ENCODE results near the gene JDP2.

The JDP2 gene

DNA sequence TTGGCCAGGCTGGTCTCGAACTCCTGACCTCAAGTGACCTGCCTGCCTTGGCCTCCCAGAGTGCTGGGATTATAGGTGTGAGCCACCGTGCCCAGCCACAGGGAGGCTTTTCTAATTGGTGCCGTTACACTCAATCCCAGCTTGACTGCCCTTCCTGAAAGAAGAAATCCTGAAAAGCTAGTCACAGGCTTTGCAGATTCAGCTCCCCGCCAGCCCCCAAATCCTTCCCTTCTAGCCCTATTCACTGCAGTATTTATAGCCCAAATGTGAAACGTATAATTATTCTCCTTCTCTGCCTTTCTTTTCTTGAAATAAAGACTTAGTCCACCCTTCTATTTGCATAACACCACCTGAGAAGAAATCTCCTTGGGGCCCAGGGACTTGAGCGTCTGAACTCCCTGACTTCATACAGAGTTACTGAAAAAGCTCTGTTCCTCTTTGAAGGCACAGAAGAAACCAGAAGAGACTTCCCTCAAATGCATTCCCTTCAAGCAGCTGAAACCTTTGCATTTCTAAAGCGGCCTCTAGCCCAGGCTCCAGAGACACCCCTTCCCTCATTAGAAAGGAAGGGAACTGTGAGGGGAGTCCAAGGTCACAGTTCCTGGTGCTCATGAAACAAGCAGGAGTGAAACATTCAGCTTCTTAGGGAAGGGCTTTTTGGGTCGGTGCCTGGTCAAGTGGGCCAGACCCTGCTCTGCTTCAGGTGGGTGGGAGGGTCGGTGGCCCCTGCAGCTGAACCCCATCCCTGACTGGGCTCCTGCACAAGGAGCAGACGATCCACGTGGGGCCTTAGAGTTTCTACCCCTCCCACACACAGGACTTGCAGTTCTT lies 52.2 kb downstream of the JDP2 start:
- in situ Hi-C loops (cut with HindIII; ENCODE audit: low sequenced_read_pairs) = no loop called here

DNA sequence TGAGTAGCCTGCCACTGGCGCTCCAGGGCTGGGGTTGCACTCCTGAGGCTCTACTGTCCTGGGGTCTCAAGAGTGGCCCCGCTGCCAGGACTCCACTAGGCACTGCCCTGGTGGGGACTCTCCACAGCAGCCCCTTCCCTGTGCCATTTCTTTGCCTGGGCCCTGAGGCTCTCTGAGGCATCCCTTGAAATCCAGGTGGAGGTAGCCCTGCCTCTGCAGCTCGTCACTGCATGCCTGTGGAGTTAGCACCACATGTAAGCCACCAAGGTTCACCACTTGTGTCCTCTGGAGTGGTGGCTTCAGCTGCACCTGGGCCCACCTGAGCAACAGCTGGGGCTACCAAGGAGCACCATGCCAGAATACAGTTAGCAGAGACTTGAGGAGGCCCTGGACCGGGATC lies 54.5 kb downstream of the JDP2 start:
- in situ Hi-C loops (cut with HindIII; ENCODE audit: low sequenced_read_pairs) = no loop called here

DNA sequence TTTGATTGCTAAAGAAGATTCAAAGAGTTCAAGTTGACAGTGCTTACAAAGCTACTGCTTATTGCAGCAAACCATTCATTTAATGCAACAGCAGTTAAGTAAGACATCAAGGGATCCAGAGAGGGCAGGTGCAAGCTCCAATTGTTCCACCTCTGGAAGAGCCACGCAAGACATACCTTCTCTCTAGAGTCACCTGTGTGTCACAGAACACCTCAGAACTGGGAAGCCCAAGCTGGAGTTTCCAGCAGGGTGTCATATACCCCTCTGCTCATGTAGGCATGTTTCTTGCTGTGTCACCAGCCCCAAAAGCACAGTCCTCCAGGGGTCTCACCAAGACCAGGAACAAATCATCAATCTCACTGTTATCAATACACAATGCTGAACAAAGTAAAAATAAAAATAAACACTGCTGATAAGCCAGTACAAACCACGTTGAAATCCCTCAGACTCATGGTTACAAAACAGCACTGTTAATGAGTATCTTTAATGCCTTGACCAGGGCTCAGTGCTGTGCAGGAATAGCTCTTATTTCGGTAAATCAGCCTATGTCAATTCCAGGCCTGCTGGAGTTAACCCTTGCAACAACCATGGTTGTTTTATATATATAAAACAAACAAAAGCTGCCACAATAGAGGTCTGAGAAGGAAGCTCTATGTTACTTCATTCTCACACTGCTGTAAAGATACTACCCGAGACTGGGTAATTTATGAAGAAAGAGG lies 57.0 kb downstream of the JDP2 start:
- in situ Hi-C loops (cut with HindIII; ENCODE audit: low sequenced_read_pairs) = no loop called here

DNA sequence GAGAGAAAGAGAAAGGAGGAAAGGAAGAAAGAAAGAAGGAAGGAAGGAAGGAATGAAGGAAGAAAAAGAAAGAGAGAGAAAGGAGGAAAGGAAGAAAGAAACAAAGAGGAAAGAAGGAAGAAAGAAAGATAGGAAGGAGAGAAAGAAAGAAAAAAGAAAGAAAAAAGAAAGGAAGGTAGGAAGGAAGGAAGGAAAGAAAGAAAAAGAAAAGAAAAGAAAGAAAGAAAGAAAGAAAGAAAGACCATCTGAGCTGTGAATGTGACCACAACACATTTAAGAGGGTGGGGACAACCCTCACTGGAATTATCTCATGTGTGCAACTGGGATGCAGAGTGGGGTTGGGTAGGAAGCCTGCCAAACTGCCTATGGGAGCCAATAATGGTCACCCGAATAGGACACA lies 58.5 kb downstream of the JDP2 start:
- in situ Hi-C loops (cut with HindIII; ENCODE audit: low sequenced_read_pairs) = no loop called here

DNA sequence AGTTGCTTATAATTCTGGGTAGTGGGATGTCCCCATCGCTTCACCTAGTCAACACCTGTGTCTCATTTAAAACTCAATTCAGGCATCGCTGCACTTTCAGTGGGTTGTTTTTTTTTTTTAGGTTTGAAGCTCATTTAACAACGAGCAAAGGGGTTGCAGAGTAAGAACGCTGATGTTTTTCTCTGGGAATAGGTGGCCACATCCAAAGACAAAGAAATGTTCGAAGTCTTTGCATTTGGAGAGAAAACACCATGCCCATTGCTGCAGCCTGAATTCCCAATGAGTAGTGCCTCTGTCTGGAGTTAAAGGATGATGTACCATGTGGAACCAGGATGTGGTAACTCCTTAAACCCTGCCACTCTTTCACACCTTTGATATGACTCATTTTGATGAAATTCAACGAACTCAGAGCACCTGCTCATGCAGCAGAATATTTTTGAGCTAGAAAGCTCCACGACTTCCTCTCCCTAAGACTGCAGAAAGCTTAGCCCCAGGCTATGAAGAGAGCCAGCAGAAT lies 59.4 kb downstream of the JDP2 start:
- in situ Hi-C loops (cut with HindIII; ENCODE audit: low sequenced_read_pairs) = no loop called here

DNA sequence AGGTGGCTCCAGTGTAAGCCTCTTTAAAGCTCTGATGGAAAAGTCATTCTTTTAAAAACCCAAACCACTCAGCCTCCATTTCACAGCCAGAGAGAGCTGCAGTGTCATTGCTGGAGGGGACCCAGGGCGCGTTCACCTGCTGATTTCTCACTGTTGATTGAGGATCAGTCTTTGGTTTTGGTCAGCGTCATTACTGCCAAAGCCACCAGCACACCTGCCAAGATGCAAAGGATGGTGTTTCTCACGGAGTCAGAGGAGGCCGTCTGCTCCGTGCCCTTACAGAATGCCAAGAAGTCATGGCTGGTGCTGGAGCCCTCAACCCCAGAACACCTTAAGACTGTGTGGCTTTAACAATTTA lies 61.6 kb downstream of the JDP2 start:
- in situ Hi-C loops (cut with HindIII; ENCODE audit: low sequenced_read_pairs) = no loop called here

DNA sequence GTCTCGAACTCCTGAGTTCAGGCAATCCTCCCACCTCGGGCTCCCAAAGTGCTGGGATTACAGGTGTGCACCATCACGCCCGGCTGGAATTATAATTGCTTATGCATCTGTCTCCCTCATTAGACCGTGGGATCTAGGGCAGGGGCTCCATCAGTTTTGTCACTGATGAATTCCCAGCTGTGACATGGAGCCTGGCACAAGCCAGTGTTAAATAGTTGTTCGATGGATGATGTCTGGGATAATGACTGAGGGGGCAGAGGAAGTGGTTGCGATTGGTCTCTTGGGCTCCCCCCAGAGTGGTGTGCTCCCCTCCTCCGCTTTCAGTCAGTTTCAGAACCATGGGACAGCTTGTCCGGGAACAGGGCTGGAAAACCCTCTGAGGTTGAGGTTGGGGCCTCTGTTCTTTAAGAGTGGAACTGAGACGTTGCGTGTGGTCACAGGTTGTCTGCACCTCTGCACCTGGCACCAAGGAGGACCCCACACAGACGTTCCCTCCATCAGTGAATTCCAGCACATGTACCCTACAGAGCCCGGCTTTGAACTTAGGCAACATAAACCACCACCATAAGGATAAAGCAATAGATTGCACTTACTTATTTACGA lies 63.7 kb downstream of the JDP2 start:
- in situ Hi-C loops (cut with HindIII; ENCODE audit: low sequenced_read_pairs) = loop anchor here (10.0 kb wide), 2 partner anchors 187 to 367 kb away; partner anchors contain the start of gene NEK9

DNA sequence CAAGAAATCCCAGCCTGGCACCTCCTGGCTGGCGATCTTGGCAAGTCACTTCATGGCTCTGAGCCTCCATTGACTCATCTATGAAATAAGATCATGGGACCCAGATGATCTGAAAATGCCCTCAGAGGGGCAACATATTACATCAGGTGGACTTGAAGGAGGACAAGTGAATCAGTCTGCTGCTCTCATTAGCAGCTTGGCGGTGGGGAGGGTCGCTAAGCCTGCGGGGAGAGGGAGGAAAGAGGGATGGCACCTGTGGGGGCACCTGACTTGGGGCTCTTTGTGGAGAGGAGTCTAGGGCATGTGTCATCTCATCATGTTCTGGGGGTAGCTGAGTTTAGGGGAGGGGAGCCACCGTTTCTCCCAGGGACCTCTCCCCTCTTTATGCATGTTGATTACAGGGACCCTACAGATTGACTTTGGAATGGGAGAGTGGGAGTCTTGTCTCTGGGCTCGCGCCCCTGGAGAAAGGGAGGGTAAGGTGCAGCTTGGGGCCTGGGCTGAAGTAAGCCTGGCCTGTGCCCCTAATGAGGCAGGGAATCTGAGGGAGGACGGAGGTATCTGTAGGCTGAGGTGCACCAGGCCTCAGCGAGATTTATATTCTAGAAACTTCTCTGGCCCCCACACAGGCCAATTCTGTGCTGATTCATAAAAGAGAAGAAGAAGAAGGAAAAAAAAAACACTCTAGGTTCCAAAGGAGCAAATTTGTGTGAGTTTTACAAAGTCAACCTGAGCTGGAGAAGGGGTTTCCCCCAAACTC lies 65.2 kb downstream of the JDP2 start:
- in situ Hi-C loops (cut with HindIII; ENCODE audit: low sequenced_read_pairs) = loop anchor here (10.0 kb wide), 2 partner anchors 188 to 368 kb away; partner anchors contain the start of gene NEK9

DNA sequence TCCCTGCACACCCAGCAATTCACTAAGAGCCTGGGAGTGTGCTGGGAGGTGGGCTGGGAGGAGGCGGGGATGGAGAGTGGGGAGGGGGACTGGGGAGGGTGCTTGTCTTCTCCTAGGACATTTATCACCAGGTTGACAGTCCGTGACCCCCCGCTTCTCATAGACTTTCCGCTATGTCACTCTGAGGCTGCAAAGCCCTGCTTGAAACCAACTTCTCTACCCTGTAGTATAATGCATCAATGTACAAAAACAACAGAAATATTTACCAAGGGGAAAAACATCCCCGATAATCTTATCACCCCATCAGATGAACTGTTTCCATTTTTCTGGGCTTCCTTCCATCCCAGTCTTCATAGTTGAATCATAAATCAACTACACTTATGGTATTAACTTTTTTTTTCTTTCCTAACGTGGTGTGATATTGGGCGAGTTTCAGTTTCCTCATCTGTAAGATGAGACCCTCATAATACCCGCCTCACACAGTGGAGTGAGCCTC lies 65.8 kb downstream of the JDP2 start:
- in situ Hi-C loops (cut with HindIII; ENCODE audit: low sequenced_read_pairs) = loop anchor here (10.0 kb wide), 2 partner anchors 189 to 369 kb away; partner anchors contain the start of gene NEK9

DNA sequence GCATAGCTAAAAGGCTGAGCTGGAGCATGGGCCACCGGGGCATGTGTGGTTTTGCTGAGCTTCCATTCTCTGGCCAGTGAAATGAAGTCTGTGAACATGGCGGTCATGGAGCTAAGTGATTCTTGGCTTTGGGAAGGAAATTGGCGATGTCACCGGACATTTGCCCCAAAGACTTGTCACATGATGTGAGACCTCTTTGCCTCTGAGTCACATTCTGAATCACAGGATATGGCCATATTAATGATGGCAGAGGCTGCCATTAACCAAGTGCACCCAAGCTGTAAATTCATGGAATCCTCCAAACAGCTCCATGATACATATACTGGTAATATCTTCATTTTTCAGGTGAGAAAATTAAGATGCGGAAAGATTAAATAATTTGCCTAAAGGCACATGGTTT lies 67.1 kb downstream of the JDP2 start:
- in situ Hi-C loops (cut with HindIII; ENCODE audit: low sequenced_read_pairs) = loop anchor here (10.0 kb wide), 2 partner anchors 190 to 370 kb away; partner anchors contain the start of gene NEK9

DNA sequence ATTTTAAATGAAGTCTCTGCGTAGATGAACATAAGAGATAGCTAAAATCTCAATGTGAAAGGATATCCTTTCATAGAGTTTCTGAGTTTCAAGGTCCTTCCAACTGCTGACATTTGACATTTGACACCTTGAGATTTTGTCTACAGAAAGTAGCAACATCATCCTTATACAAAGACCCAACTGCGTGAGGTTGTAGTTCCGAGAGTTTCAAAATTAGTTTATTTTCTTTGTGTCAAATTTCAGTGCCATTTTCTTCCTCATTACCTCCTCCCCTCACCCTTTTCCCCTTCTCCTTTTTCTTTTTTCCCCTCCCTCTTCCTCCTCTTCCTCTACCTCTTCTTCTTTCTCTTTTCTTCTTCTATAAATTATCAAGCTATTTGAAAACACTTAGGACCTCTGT lies 67.6 kb downstream of the JDP2 start:
- in situ Hi-C loops (cut with HindIII; ENCODE audit: low sequenced_read_pairs) = loop anchor here (10.0 kb wide), 2 partner anchors 191 to 371 kb away; partner anchors contain the start of gene NEK9

DNA sequence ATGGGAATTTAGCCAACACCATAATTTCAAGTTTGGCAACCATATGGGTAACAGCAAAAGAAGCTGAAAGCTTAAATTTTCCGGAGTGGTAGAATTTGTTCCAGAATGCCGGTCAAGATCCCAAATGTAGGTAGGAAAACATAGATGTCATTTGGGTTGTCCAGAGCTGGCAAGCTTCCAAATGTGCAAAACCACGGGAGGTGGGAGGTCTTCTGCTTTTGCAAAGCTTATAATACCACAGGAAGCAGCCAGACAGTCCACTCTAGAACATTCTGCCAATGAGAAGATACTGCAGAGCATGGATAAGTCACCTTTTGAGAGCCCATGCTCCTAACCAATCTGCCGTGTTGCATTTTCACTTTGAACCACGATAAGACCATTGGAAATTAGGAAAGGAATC lies 68.1 kb downstream of the JDP2 start:
- in situ Hi-C loops (cut with HindIII; ENCODE audit: low sequenced_read_pairs) = loop anchor here (10.0 kb wide), 2 partner anchors 191 to 371 kb away; partner anchors contain the start of gene NEK9

DNA sequence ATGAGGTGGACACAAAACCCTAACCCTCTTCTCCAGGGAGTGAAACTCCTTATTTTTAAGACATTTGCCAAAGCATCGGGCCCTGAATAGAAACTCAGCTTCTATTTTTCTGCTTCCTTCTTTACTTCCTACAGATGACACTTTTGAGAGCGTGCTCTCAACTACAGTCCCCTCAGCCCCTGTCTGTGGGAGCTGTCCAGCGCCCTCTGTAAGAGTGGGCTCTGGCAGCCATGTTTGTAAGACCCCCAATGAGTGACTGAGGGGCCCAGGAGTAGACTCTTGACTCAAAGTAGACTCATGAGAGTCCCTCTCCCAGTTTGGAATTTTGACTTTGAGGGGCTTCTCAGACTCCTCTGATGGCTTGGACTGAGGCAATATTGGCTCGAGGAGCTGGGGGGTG lies 68.9 kb downstream of the JDP2 start:
- in situ Hi-C loops (cut with HindIII; ENCODE audit: low sequenced_read_pairs) = loop anchor here (10.0 kb wide), 2 partner anchors 192 to 372 kb away; partner anchors contain the start of gene NEK9

DNA sequence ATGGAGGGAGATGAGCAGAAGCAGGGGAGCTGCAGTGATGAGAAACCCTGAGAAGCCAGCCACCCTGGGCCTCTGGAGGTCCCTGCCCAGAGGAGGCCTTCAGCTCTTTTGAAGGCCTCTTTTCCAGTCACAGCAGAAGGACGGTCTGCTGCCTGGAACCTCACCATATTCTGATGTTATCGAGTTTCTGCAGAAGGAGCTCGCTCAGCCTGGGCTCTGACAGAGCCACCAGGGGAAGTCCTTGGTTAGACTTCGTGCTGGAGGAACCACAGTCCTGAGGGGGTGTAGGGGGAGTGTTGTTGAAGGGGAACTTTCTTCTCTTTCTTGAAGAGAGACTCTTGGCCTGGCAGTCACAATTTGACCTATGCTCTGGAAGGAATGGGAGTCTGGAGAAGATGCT lies 69.4 kb downstream of the JDP2 start:
- in situ Hi-C loops (cut with HindIII; ENCODE audit: low sequenced_read_pairs) = loop anchor here (10.0 kb wide), 2 partner anchors 192 to 372 kb away; partner anchors contain the start of gene NEK9

DNA sequence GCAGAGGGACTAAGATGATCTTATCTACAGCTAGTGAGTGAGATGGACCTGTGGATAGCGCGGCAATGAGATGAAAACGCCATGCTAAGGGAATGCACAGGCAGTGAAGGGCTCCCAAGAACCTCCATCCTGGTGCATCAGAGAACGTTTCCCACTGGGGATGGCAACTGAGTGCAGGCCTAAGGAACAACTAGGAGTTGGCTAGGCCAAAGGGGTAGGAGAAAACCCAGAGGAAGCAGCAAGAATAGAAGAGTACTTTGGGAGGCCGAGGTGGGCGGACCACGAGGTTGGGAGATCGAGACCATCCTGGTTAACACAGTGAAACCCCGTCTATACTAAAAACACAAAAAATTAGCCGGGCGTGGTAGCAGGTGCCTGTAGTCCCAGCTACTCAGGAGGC lies 69.9 kb downstream of the JDP2 start:
- in situ Hi-C loops (cut with HindIII; ENCODE audit: low sequenced_read_pairs) = loop anchor here (10.0 kb wide), 2 partner anchors 193 to 373 kb away; partner anchors contain the start of gene NEK9

DNA sequence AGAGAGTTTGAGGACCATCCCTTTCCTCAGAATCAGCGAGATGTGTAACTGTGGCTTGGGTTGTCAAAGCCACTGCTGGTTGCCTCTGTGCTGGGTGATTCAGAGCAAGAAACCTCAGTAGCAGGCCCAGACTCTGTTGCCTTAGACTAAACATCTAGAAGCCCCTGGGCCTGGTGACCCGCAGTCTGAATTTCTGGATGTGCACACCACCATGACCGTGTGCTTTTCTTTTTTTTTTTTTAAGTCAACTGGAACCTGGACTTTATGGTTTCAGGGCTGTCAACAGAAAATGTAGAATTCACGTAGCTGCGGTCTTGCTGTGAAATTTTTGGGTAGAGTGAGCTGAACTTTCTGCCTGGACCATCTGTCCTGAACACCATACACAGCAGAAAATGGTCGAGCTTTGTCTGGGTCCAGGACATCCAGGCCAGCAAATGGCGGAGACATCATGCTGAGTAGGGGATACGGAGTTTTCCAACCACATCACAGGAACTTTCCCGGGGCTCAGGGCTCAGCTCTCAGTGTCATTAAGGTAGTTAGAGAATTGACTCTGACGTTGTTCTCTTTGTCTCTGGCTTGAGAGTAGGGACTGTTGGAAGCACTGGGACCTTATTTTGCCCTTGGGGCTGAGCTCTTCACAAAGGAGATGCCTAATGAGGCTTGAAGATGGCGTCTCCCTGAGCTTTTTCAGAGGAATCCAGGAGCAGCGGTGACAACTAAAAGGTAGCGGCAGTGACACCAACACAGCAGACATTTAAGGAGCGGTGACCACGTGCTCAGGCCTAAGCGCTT lies 71.5 kb downstream of the JDP2 start:
- in situ Hi-C loops (cut with HindIII; ENCODE audit: low sequenced_read_pairs) = loop anchor here (10.0 kb wide), 2 partner anchors 194 to 374 kb away; partner anchors contain the start of gene NEK9

DNA sequence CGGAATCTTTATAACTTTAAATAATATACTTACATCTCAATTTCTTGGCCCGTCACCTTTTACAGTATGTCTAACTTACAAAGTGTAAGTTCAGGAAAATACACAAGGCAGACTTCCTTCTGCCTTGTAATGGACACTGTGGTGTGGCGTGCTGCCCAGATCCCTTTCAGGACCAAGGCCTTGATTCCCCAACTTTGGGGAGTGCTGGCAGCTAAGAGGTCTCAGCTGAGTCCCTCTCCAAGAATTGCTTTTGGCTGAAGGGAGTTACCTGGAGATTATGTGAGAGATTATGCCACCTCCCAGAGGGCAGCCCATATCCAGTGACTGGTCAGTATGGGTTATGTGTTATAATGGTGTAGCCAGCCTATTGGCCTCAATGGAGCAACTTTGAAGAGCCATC lies 73.3 kb downstream of the JDP2 start:
- in situ Hi-C loops (cut with HindIII; ENCODE audit: low sequenced_read_pairs) = no loop called here

DNA sequence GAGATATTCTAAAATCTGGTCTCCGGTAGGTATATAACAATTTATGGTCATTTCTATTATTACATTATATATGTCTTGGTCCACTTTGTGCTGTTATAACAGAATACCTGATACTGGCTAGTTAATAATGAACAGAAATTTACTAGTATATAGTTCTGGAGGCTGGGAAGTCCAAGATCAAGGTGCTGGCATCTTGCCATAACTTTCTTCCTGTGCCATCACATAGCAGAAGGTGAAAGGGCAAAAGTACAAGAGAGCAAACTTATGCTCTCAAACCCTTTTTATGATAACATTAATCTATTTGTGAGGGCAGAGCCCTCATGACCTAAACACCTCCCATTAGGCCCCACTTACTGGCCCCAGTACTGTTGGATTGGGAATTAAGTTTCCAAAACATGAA lies 76.6 kb downstream of the JDP2 start:
- in situ Hi-C loops (cut with HindIII; ENCODE audit: low sequenced_read_pairs) = no loop called here

DNA sequence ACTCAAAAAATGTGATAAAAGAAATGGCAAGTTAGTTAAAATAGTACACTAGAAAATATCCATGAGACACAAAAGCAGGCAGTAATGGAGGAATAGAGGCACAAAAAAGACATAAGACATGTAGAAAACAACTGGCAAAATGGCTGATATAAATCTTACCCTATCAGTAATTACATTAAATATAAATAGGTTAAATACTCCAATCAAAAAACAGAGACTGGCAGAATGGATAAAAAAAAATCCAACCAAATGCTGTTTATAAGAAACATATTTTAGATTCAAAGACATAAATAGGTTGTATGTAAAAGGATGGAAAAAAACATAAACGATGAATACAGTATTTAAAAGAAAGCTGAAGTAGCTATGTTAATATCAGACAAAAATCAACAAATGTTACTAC lies 79.1 kb downstream of the JDP2 start:
- in situ Hi-C loops (cut with HindIII; ENCODE audit: low sequenced_read_pairs) = no loop called here

Data from endothelial cell of hepatic sinusoid (primary cell).